A204.1 (cell line): ENCODE measurements around the gene CAPN5.

Experiments
- FAIRE-seq: peaks from 2 replicates; lab custom pipeline; 2012; peaks lifted over from hg19 to GRCh38; lab: Jason Lieb, UNC

Gene CAPN5

GRCh38 chr11:77173494-77173893 lies 106.7 kb downstream of the CAPN5 start:
- FAIRE-seq, result no peak

- no peak for FAIRE-seq
These were observed 107.8 kb downstream of the CAPN5 start for GRCh38 chr11:77174559-77174958.

GRCh38 chr11:77175021-77175842 lies 108.5 kb downstream of the CAPN5 start:
- FAIRE-seq, result no peak
